HepG2 (cell line): Measurements from ENCODE around the gene SLCO2A1. TPM values are rescaled to one million over a fixed set of nuclear protein-coding genes. Genes with fewer than 3 reads are reported as not detected.

ENCODE experiments used
- ATAC-seq: fragments of 200-7000 bp; cut with Tn5 transposase; 3 replicates; pipeline ENCODE4 v1.9.1; 2020; ENCODE audit warnings: mild to moderate bottlenecking, moderate library complexity
- BruUV-seq: library from RNA; stranded (reverse); fragments of 400-500 nt; replicated peaks from 2 replicates; lab custom pipeline; 2021; lab: Mats Ljungman, UMichigan
- CTCF ChIA-PET: fragments of 300-600 bp; formaldehyde crosslinking; extraction: SDS; loops from one replicate; lab custom pipeline; 2021; ENCODE audit warnings: low total read pairs, inconsistent platforms, low intra/inter-chr PET ratio; lab: Yijun Ruan, JAX
- POLR2A ChIA-PET: fragments of 350-600 bp; sonication (Branson Sonifier 250); formaldehyde crosslinking; loops from one replicate; lab custom pipeline; 2020; ENCODE audit warnings: antibody characterized with exemption, inconsistent platforms; lab: Yijun Ruan, JAX
- DNase-seq: peaks from one replicate; pipeline ENCODE4 v3.0.0-alpha.2; 2015; ENCODE audit warnings: low spot score
- FAIRE-seq: peaks from 3 replicates; lab custom pipeline; 2011; peaks lifted over from hg19 to GRCh38; lab: Jason Lieb, UNC
- H2AFZ ChIP-seq: one replicate; pipeline ENCODE4 v1.6.1; 2011; ENCODE audit warnings: low read length, inconsistent platforms
- H3K27ac ChIP-seq: fragments of 300-600 bp; 3 replicates; pipeline ENCODE4 v1.8.0; 2011; ENCODE audit warnings: mixed run types, mild to moderate bottlenecking, mixed read lengths, low read length, inconsistent platforms; ENCODE audit not compliant: insufficient read depth; ENCODE audit errors: extremely low read length
- H3K27me3 ChIP-seq, 2 experiments: fragments of 200-600 bp in 1 of 2; 2 replicates in 1 of 2; 3 replicates in 1 of 2; pipeline versions ENCODE4 v1.6.0 to v1.8.0; 2011; ENCODE audit warnings: low read length in 2 of 2, mild to moderate bottlenecking in 2 of 2, moderate library complexity in 2 of 2, inconsistent platforms in 1 of 2; ENCODE audit not compliant: insufficient read depth in 2 of 2, control insufficient read depth in 1 of 2
- H3K36me3 ChIP-seq, 2 experiments: fragments of 200-600 bp in 1 of 2; replicated peaks in 1 of 2; 2 replicates in 1 of 2; 3 replicates in 1 of 2; pipeline versions ENCODE4 v1.5.1 to v1.8.0; 2011; ENCODE audit warnings: low read length in 2 of 2, inconsistent platforms in 1 of 2; ENCODE audit not compliant: insufficient read depth in 2 of 2, control insufficient read depth in 1 of 2
- H3K4me1 ChIP-seq: 2 replicates; pipeline ENCODE4 v1.5.1; 2012; ENCODE audit warnings: low read length, inconsistent platforms; ENCODE audit not compliant: insufficient read depth
- H3K4me2 ChIP-seq: 2 replicates; pipeline ENCODE4 v1.6.0; 2011; ENCODE audit warnings: low read depth, low read length, inconsistent platforms
- H3K4me3 ChIP-seq, 3 experiments: fragments of 200-600 bp in 1 of 3; sonication (generic), shearing (Covaris generic) in 1 of 3; replicated peaks in 1 of 3; 2 replicates each; pipeline ENCODE4 v1.5.1; 2011 to 2016; ENCODE audit warnings: low read length in 3 of 3, inconsistent platforms in 2 of 3, low read depth in 2 of 3, mild to moderate bottlenecking in 2 of 3, control low read depth in 1 of 3, mixed read lengths in 1 of 3; ENCODE audit not compliant: insufficient read depth in 1 of 3
- H3K79me2 ChIP-seq: one replicate; pipeline ENCODE4 v1.6.1; 2011; ENCODE audit warnings: low read length, inconsistent platforms; ENCODE audit not compliant: insufficient read depth
- H3K9ac ChIP-seq: 2 replicates; pipeline ENCODE4 v1.6.0; 2011; ENCODE audit warnings: mild to moderate bottlenecking, low read depth, low read length, inconsistent platforms; ENCODE audit not compliant: insufficient read depth
- H3K9me3 ChIP-seq: 2 replicates; pipeline ENCODE4 v1.5.1; 2012; ENCODE audit warnings: mild to moderate bottlenecking, low read length
- H4K20me1 ChIP-seq: 2 replicates; pipeline ENCODE4 v1.6.0; 2011; ENCODE audit warnings: inconsistent platforms, mild to moderate bottlenecking, low read length, moderate library complexity; ENCODE audit not compliant: insufficient read depth
- ARNT2 ChIP-seq: sonication (generic); formaldehyde crosslinking; IDR thresholded peaks from 2 replicates; pipeline ENCODE4 v1.8.0; 2022; ENCODE audit warnings: mild to moderate bottlenecking, low read depth, missing genetic modification reagents, moderate library complexity
- ELF3 ChIP-seq: IDR thresholded peaks from 2 replicates; pipeline ENCODE4 v1.6.1; 2016; ENCODE audit warnings: missing genetic modification reagents, missing compliant biosample characterization
- FOXM1 ChIP-seq: sonication (generic); formaldehyde crosslinking; IDR thresholded peaks from 2 replicates; pipeline ENCODE4 v1.5.0; 2020; ENCODE audit warnings: missing genetic modification reagents
- GLI4 ChIP-seq: sonication (generic); formaldehyde crosslinking; IDR thresholded peaks from 2 replicates; pipeline ENCODE4 v1.5.1; 2020; ENCODE audit warnings: missing genetic modification reagents, mild to moderate bottlenecking, moderate library complexity, borderline replicate concordance
- NFKB2 ChIP-seq: sonication (generic); formaldehyde crosslinking; IDR thresholded peaks from 2 replicates; pipeline ENCODE4 v1.4.0; 2020; ENCODE audit warnings: missing genetic modification reagents, borderline replicate concordance
- PRMT3 ChIP-seq: sonication (generic); formaldehyde crosslinking; IDR thresholded peaks from 2 replicates; pipeline ENCODE4 v1.8.1; 2022; ENCODE audit warnings: low read depth, mild to moderate bottlenecking, moderate library complexity, missing genetic modification reagents, borderline replicate concordance
- REST ChIP-seq, 2 experiments: IDR thresholded peaks; 2 replicates each; pipeline ENCODE4 v1.6.1; 2011 to 2012; ENCODE audit warnings: low read length in 2 of 2, borderline replicate concordance in 1 of 2, low read depth in 1 of 2, mild to moderate bottlenecking in 1 of 2, moderate library complexity in 1 of 2
- RFXAP ChIP-seq: sonication (generic); formaldehyde crosslinking; IDR thresholded peaks from 2 replicates; pipeline ENCODE4 v1.4.0; 2020; ENCODE audit warnings: missing genetic modification reagents, borderline replicate concordance
- RNF2 ChIP-seq: fragments of 450-650 bp; conservative IDR thresholded peaks from 2 replicates; pipeline ENCODE4 v1.6.1; 2016; ENCODE audit warnings: low read depth
- SNAI1 ChIP-seq: sonication (generic); formaldehyde crosslinking; IDR thresholded peaks from 2 replicates; pipeline ENCODE4 v1.5.0; 2020; ENCODE audit warnings: mild to moderate bottlenecking, missing genetic modification reagents, borderline replicate concordance
- ZFP90 ChIP-seq: sonication (generic); formaldehyde crosslinking; IDR thresholded peaks from 2 replicates; pipeline ENCODE4 v1.8.0; 2022; ENCODE audit warnings: missing genetic modification reagents, mild to moderate bottlenecking, inconsistent platforms, borderline replicate concordance
- ZNF343 ChIP-seq: sonication (generic); formaldehyde crosslinking; IDR thresholded peaks from 2 replicates; pipeline ENCODE4 v1.4.0; 2020; ENCODE audit warnings: mild to moderate bottlenecking, missing genetic modification reagents
- ZNF382 ChIP-seq: sonication (generic); formaldehyde crosslinking; IDR thresholded peaks from 2 replicates; pipeline ENCODE4 v1.5.0; 2020; ENCODE audit warnings: missing genetic modification reagents, mild to moderate bottlenecking, borderline replicate concordance
- WGBS: methylation state at CpG from one replicate; pipeline ENCODE4 v1.1.6; 2017; ENCODE audit warnings: low lambda C conversion rate; 5-methylcytosine and 5-hydroxymethylcytosine counted together
- in situ Hi-C: cut with HindIII; loops from 2 replicates; pipeline ENCODE4 v1.10.0; 2017; ENCODE audit warnings: low pct_unique_long_range_greater_than_20kb; ENCODE audit not compliant: extremely low pct_ligation_motif_present
- intact Hi-C: fragments of 100-400 bp; cut with micrococcal nuclease; formaldehyde crosslinking; loops from one replicate; pipeline ENCODE4 v1.10.0; 2022; ENCODE audit not compliant: unreplicated experiment
- polyA plus RNA-seq, 8 experiments: library from polyadenylated mRNA; depleted of rRNA in 3 of 8; stranded (reverse) in 7 of 8; unstranded in 1 of 8; fragments of >200 nt; fragmentation: Illumina TruSeq in 4 of 8; extraction: Trizol in 4 of 8; gene quantifications; 2 replicates each; pipeline versions ENCODE4 v1.2.1 to v1.2.3, GENCODE V29; 2011 to 2016; ENCODE audit warnings: low read depth in 4 of 8, missing spikeins in 1 of 8, mixed read lengths in 1 of 8; ENCODE audit not compliant: insufficient read depth in 1 of 8
- total RNA-seq, 5 experiments: library from RNA; depleted of rRNA; stranded (reverse); fragments of >200 nt; fragmentation: Illumina TruSeq; extraction: Trizol; gene quantifications; 2 replicates each; pipeline ENCODE4 v1.2.3, GENCODE V29; 2016; ENCODE audit warnings: low read depth in 1 of 5
- TF ChIP-seq, protein P1 (sequence below): sonication (generic); formaldehyde crosslinking; IDR thresholded peaks from 2 replicates; pipeline ENCODE4 v1.4.0; 2020; ENCODE audit warnings: mild to moderate bottlenecking, missing genetic modification reagents
- TF ChIP-seq, protein P2 (sequence below): fragments of 450-650 bp; IDR thresholded peaks from 2 replicates; pipeline ENCODE4 v1.6.1; 2017

SLCO2A1 gene
- total and polyA plus RNA-seq, 2 of the 13 experiments (the other 11 are each of a cell fraction or from before 2014, with no cell fraction given) = 0.04 TPM; not detected in 1

GRCh38 chr3:134074790-134075567, 45.3 kb upstream of the SLCO2A1 start:
- H3K4me3 ChIP-seq = no peak overlapping the region
- peaks cover 3% of the 10 kb centered on the region; the same call in 1 of the 2 replicates for H3K9me3 ChIP-seq
- TF ChIP-seq NFKB2 (no peak), ZFP90 (CRISPR knock-in tag) (no peak), ZNF382 (CRISPR knock-in tag) (no peak), FOXM1 (no peak), ARNT2 (CRISPR knock-in tag) (no peak), ELF3 (no peak), SNAI1 (CRISPR knock-in tag) (no peak), PRMT3 (CRISPR knock-in tag) (no peak), GLI4 (CRISPR knock-in tag) (no peak), RFXAP (CRISPR knock-in tag) (no peak), ZNF343 (CRISPR knock-in tag) (no peak), REST (IDR thresholded peaks at IDR 0.05; ENCODE audit: borderline replicate concordance in 1 of 2, low read depth in 1 of 2, low read length in 2 of 2) (no peak), RNF2 (no peak)
- TF ChIP-seq, protein P1, sequence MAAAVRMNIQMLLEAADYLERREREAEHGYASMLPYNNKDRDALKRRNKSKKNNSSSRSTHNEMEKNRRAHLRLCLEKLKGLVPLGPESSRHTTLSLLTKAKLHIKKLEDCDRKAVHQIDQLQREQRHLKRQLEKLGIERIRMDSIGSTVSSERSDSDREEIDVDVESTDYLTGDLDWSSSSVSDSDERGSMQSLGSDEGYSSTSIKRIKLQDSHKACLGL (CRISPR knock-in tag) = no peak
- TF ChIP-seq, protein P2, sequence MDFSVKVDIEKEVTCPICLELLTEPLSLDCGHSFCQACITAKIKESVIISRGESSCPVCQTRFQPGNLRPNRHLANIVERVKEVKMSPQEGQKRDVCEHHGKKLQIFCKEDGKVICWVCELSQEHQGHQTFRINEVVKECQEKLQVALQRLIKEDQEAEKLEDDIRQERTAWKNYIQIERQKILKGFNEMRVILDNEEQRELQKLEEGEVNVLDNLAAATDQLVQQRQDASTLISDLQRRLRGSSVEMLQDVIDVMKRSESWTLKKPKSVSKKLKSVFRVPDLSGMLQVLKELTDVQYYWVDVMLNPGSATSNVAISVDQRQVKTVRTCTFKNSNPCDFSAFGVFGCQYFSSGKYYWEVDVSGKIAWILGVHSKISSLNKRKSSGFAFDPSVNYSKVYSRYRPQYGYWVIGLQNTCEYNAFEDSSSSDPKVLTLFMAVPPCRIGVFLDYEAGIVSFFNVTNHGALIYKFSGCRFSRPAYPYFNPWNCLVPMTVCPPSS = no peak
- TF ChIP-seq, all 625 proteins: peak for 0
- Histone ChIP-seq H3K4me1 (no peaks in the 10 kb centered on the region), H3K36me3 (no peaks in the 10 kb centered on the region), H3K4me2 (no peak overlapping the region), H2AFZ (no peak overlapping the region), H3K27ac (no peak overlapping the region), H3K79me2 (no peaks in the 10 kb centered on the region), H3K27me3 (peaks cover 0 to 7% of the 10 kb centered on the region in 2 experiments; a peak in 1 of 5 replicates), H4K20me1 (no peaks in the 10 kb centered on the region), H3K9ac (no peak overlapping the region)
- BruUV-seq = no TSS peak
- CTCF ChIA-PET = no interaction called here
- no peak for ATAC-seq
- 27% methylated on average over 9 of the region's 9 CpGs for WGBS
- in situ Hi-C loops (no loop called here), intact Hi-C loops (no loop called here)
- no peak for DNase-seq
- POLR2A ChIA-PET = no interaction called here
- no peak for FAIRE-seq
